A549 (cell line): ENCODE measurements around the gene HSCB. TPM values are rescaled to one million over a fixed set of nuclear protein-coding genes. Genes with fewer than 3 reads are reported as not detected.

ENCODE experiments used
- ATAC-seq, 2 experiments: fragments of 200-7000 bp in 1 of 2; fragments of >200 bp in 1 of 2; cut with Nextera tagmentation in 1 of 2; cut with Tn5 transposase in 1 of 2; 3 replicates each; pipeline versions ENCODE4 v1.8.0 to v1.9.1; 2018 to 2020; ENCODE audit warnings: mild to moderate bottlenecking in 1 of 2, moderate library complexity in 1 of 2
- CTCF ChIA-PET: fragments of 300-600 bp; sonication (Branson Sonifier 250); formaldehyde crosslinking; extraction: SDS; loops from one replicate; lab custom pipeline; 2021; ENCODE audit warnings: antibody characterized with exemption, inconsistent platforms; lab: Yijun Ruan, JAX
- POLR2A ChIA-PET: fragments of 350-600 bp; formaldehyde crosslinking; extraction: SDS; loops from one replicate; lab custom pipeline; 2021; ENCODE audit warnings: antibody characterized with exemption, inconsistent platforms; lab: Yijun Ruan, JAX
- DNase-seq, 2 experiments: peaks; one replicate each; pipeline versions ENCODE4 v3.0.0 to v3.0.0-alpha.2; 2011 to 2016; ENCODE audit warnings: low read depth in 1 of 2, low spot score in 1 of 2
- FAIRE-seq: peaks from 2 replicates; lab custom pipeline; 2011; peaks lifted over from hg19 to GRCh38; lab: Jason Lieb, UNC
- H3K27ac ChIP-seq, 2 experiments: fragments of >200 bp; sonication (Bioruptor Twin); formaldehyde crosslinking; 3 replicates each; pipeline ENCODE4 v1.5.1; 2016 to 2017
- H3K4me1 ChIP-seq: fragments of >200 bp; sonication (Bioruptor Twin); formaldehyde crosslinking; 3 replicates; pipeline ENCODE4 v1.6.1; 2016
- H3K4me2 ChIP-seq: fragments of >200 bp; sonication (Bioruptor Twin); formaldehyde crosslinking; 3 replicates; pipeline ENCODE4 v1.6.1; 2016
- H3K4me3 ChIP-seq: fragments of >200 bp; sonication (Bioruptor Twin); formaldehyde crosslinking; 3 replicates; pipeline ENCODE4 v1.5.1; 2016
- H3K9me3 ChIP-seq: fragments of >200 bp; sonication (Bioruptor Twin); formaldehyde crosslinking; 3 replicates; pipeline ENCODE4 v1.6.1; 2016
- FOSL2 ChIP-seq, 2 experiments: fragments of 450-650 bp in 1 of 2; fragments of >200 bp in 1 of 2; sonication (Bioruptor Twin) in 1 of 2; formaldehyde crosslinking; IDR thresholded peaks; 2 replicates each; pipeline versions ENCODE4 v1.5.0 to v1.6.1; 2016 to 2020; ENCODE audit warnings: mild to moderate bottlenecking in 1 of 2, moderate library complexity in 1 of 2
- FOXS1 ChIP-seq: fragments of 250-450 bp; sonication (Bioruptor Pico); IDR thresholded peaks from 2 replicates; pipeline ENCODE4 v1.5.0; 2020; ENCODE audit warnings: mild to moderate bottlenecking, moderate library complexity
- GATA3 ChIP-seq: IDR thresholded peaks from 2 replicates; pipeline ENCODE4 v1.6.1; 2012; ENCODE audit warnings: borderline replicate concordance
- HDAC2 ChIP-seq: fragments of 200-600 bp; sonication (generic); IDR thresholded peaks from 2 replicates; pipeline ENCODE4 v1.6.1; 2016
- HES2 ChIP-seq: fragments of >200 bp; sonication (Bioruptor Twin); formaldehyde crosslinking; IDR thresholded peaks from 2 replicates; pipeline ENCODE4 v1.6.1; 2016
- HOXB5 ChIP-seq: fragments of 250-450 bp; sonication (Bioruptor Pico); IDR thresholded peaks from 2 replicates; pipeline ENCODE4 v1.5.0; 2020; ENCODE audit warnings: mild to moderate bottlenecking, moderate library complexity
- JUN ChIP-seq, 2 experiments: fragments of >200 bp; sonication (Bioruptor Twin); formaldehyde crosslinking; IDR thresholded peaks; 2 replicates in 1 of 2; 3 replicates in 1 of 2; pipeline ENCODE4 v1.6.1; 2016 to 2017
- KDM1A ChIP-seq: fragments of 200-600 bp; sonication (generic); IDR thresholded peaks from 2 replicates; pipeline ENCODE4 v1.6.1; 2016; ENCODE audit warnings: low read depth, mild to moderate bottlenecking
- POLR2A ChIP-seq: IDR thresholded peaks from 2 replicates; pipeline ENCODE4 v1.6.1; 2012; ENCODE audit warnings: mild to moderate bottlenecking, low read length
- RAD21 ChIP-seq, 2 experiments: fragments of >200 bp in 1 of 2; sonication (Bioruptor Twin) in 1 of 2; formaldehyde crosslinking in 1 of 2; IDR thresholded peaks in 1 of 2; conservative IDR thresholded peaks in 1 of 2; 2 replicates in 1 of 2; 3 replicates in 1 of 2; pipeline ENCODE4 v1.6.1; 2012 to 2018; ENCODE audit warnings: inconsistent platforms in 1 of 2
- RARB ChIP-seq: fragments of 250-450 bp; sonication (Bioruptor Pico); IDR thresholded peaks from 2 replicates; pipeline ENCODE4 v1.8.0; 2021; ENCODE audit warnings: mild to moderate bottlenecking, moderate library complexity
- RNF2 ChIP-seq: fragments of 200-600 bp; sonication (generic); IDR thresholded peaks from 2 replicates; pipeline ENCODE4 v1.6.1; 2016; ENCODE audit warnings: low read depth, mild to moderate bottlenecking, antibody characterized with exemption, moderate library complexity, borderline replicate concordance
- SREBF2 ChIP-seq: fragments of 450-650 bp; IDR thresholded peaks from 2 replicates; pipeline ENCODE4 v1.6.1; 2014; ENCODE audit warnings: mild to moderate bottlenecking, moderate library complexity
- TFCP2L1 ChIP-seq: fragments of 250-450 bp; sonication (Bioruptor Pico); IDR thresholded peaks from 2 replicates; pipeline ENCODE4 v1.5.0; 2021; ENCODE audit warnings: mild to moderate bottlenecking
- TP53 ChIP-seq: fragments of 250-450 bp; sonication (Bioruptor Pico); IDR thresholded peaks from 2 replicates; pipeline ENCODE4 v1.5.0; 2021; ENCODE audit warnings: mild to moderate bottlenecking, moderate library complexity
- ZC3H11A ChIP-seq: fragments of 450-650 bp; IDR thresholded peaks from 2 replicates; pipeline ENCODE4 v1.6.1; 2014; ENCODE audit warnings: antibody characterized with exemption, mild to moderate bottlenecking
- ZFP36 ChIP-seq: fragments of 450-650 bp; IDR thresholded peaks from 2 replicates; pipeline ENCODE4 v1.6.1; 2014; ENCODE audit warnings: borderline replicate concordance; ENCODE audit not compliant: partially characterized antibody
- WGBS: methylation state at CpG from one replicate; pipeline ENCODE4 v1.1.6; 2017; ENCODE audit errors: missing lambda C conversion rate; 5-methylcytosine and 5-hydroxymethylcytosine counted together
- polyA plus RNA-seq, 4 experiments: library from polyadenylated mRNA; depleted of rRNA in 3 of 4; stranded (reverse); fragments of >200 nt; fragmentation: RNase III in 1 of 4; extraction: RNeasy Plus Mini Kit Qiagen cat#74134 plus additional on column Dnase treatment in 1 of 4; gene quantifications; 2 replicates in 3 of 4; 3 replicates in 1 of 4; pipeline ENCODE4 v1.2.3, GENCODE V29; 2011 to 2017
- TF ChIP-seq, protein P1 (sequence below): IDR thresholded peaks from 2 replicates; pipeline ENCODE4 v1.6.1; 2012; ENCODE audit warnings: low read depth, borderline replicate concordance
- TF ChIP-seq, protein P2 (sequence below): fragments of >200 bp; sonication (Bioruptor Twin); formaldehyde crosslinking; IDR thresholded peaks from 3 replicates; pipeline ENCODE4 v1.5.1; 2016

HSCB gene
- polyA plus RNA-seq, 2 of the 4 experiments (the other 2 are of a cell fraction), result 17.2 to 22.4 TPM

DNA sequence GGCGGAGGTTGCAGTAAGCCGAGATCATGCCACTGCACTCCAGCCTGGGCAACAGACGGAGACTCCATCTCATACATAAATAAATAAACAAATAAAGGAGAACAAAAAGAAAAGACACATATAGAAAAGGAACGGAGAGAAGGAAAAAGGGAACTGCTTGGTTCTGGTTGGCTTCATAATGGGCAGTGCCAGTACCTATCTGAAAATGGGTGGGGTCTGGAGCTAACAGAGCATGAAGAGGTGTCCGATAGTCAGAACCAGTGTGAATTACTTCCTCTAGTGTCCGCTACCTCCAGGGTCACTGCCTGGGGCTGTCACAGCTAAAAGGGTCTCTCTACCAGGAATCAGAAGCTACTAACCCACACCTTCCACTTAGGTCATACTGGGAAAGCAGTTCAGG, 35.0 kb upstream of the HSCB start (continued):
- no peak for TF ChIP-seq ZFP36

DNA sequence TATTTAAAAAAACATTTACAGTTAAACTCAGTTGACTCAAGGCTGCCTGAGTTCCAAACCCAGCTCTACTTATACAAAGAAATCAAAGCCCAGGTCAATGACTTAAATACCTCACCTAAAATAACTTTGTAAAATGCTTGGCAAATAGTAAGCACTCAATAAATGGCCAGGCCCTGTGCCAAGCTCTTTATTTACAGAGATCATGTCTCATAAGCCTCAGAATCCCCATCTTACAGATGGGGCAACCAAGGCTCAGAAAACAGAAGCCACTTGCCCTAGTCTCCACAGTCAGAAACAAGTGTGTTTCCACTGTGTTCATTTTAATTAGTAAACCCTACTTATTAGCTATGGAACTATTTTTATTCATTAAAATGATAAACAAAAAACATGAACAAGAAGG, 31.7 kb upstream of the HSCB start:
- 0 out of 2 replicates have a peak, but pooled peaks have one; percentile 42 for TF ChIP-seq HDAC2
- no peak for TF ChIP-seq JUN (IDR thresholded peaks at IDR 0.05)
- TF ChIP-seq, all 56 proteins: peak for 1
- no peak overlapping the region for H3K4me3 ChIP-seq
- DNase-seq (peak in 1 of 2 experiments; percentile 16), ATAC-seq (no peak), FAIRE-seq (no peak)
- no peaks in the 10 kb centered on the region for H3K9me3 ChIP-seq
- H3K4me2 ChIP-seq, result peak overlapping the region; percentile 81
- peak overlapping the region; percentile 82 to 87 for H3K27ac ChIP-seq
- H3K4me1 ChIP-seq, result peaks cover 39% of the 10 kb centered on the region
- CTCF ChIA-PET, result interaction anchor here (0.6 to 1.3 kb wide), 2 partner anchors 24 to 33 kb away, joined by 4 to 6 read pairs; partner anchors contain the start of genes CHEK2 and HSCB
- POLR2A ChIA-PET, result interaction anchor here (1.4 kb wide), 1 partner anchor 90 kb away, joined by 7 read pairs; the partner anchor contains the start of gene XBP1

GRCh38 chr22:28710576-28711191, 31.2 kb upstream of the HSCB start:
- ATAC-seq, result peak in 1 of 2 experiments; percentile 55; a peak in 2 of 6 replicates
- no peak for FAIRE-seq
- DNase-seq, result peak in 1 of 2 experiments; percentile 47
- peak overlapping the region; percentile 82 to 87 for H3K27ac ChIP-seq
- H3K9me3 ChIP-seq, result no peaks in the 10 kb centered on the region
- POLR2A ChIA-PET, result interaction anchor here (1.4 to 1.8 kb wide), 2 partner anchors 31 to 90 kb away, joined by 4 to 7 read pairs; partner anchors contain the start of genes TTC28 and XBP1
- H3K4me2 ChIP-seq, result peak overlapping the region; percentile 81
- H3K4me3 ChIP-seq, result no peak overlapping the region
- no peak for TF ChIP-seq TP53
- TF ChIP-seq FOSL2 (IDR thresholded peaks at IDR 0.05), result no peak
- TF ChIP-seq FOSL2 (CRISPR knock-in tag; IDR thresholded peaks at IDR 0.05), result no peak
- no peak for TF ChIP-seq RARB (CRISPR knock-in tag)
- TF ChIP-seq GATA3, result no peak
- no peak for TF ChIP-seq RNF2
- TF ChIP-seq SREBF2, result no peak
- TF ChIP-seq POLR2A, result no peak
- TF ChIP-seq TFCP2L1, result no peak
- no peak for TF ChIP-seq ZC3H11A
- TF ChIP-seq KDM1A, result no peak
- TF ChIP-seq, protein P1, sequence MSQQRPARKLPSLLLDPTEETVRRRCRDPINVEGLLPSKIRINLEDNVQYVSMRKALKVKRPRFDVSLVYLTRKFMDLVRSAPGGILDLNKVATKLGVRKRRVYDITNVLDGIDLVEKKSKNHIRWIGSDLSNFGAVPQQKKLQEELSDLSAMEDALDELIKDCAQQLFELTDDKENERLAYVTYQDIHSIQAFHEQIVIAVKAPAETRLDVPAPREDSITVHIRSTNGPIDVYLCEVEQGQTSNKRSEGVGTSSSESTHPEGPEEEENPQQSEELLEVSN, result no peak
- TF ChIP-seq ZFP36, result no peak
- no peak for TF ChIP-seq HOXB5 (CRISPR knock-in tag)
- TF ChIP-seq, all 56 proteins: peak for 0
- CTCF ChIA-PET, result interaction anchor here (1.3 kb wide), 1 partner anchor 32 kb away, joined by 6 read pairs; the partner anchor contains the start of genes CHEK2 and HSCB
- H3K4me1 ChIP-seq, result peaks cover 39% of the 10 kb centered on the region
- 13% methylated on average over 3 of the region's 3 CpGs for WGBS

DNA sequence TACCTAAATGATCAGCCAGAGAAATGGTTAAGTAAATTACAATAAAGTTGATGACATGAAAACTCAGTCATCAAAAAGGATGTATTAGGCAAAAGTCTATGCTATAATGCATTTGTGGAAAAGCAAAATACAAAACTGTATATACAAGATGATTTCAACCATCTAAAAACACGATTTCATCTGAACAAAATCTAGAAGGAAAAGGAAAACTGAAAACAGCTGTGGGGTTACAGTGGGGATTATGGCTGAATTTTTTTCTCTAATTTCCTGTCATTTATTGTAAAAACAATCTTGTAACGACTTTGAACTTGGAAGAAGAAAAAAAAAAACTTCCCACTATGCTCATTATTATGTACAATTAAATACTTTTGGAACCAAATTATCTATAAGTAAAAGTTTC, 30.5 kb upstream of the HSCB start:
- ATAC-seq (no peak), FAIRE-seq (no peak), DNase-seq (no peak)
- ChIA-PET POLR2A (interaction anchor here (1.8 kb wide), 1 partner anchor 31 kb away, joined by 4 read pairs; the partner anchor contains the start of gene TTC28), CTCF (interaction anchor here (1.5 kb wide), 1 partner anchor 30 kb away, joined by 4 read pairs; no protein-coding TSS in a partner anchor)
- Histone ChIP-seq H3K27ac (peak overlapping the region; percentile 82 to 87), H3K9me3 (no peaks in the 10 kb centered on the region), H3K4me1 (peaks cover 39% of the 10 kb centered on the region), H3K4me2 (peak overlapping the region; percentile 81), H3K4me3 (peak overlapping the region; percentile 23; the same call in 1 of the 3 replicates)
- no peak for TF ChIP-seq FOXS1 (CRISPR knock-in tag)
- TF ChIP-seq HES2, result no peak
- no peak for TF ChIP-seq RAD21 (conservative IDR thresholded peaks at IDR 0.05 in 1 of 2, IDR thresholded peaks at IDR 0.05 in 1 of 2)
- TF ChIP-seq FOSL2 (IDR thresholded peaks at IDR 0.05), result no peak
- no peak for TF ChIP-seq FOSL2 (CRISPR knock-in tag; IDR thresholded peaks at IDR 0.05)
- TF ChIP-seq, protein P2, sequence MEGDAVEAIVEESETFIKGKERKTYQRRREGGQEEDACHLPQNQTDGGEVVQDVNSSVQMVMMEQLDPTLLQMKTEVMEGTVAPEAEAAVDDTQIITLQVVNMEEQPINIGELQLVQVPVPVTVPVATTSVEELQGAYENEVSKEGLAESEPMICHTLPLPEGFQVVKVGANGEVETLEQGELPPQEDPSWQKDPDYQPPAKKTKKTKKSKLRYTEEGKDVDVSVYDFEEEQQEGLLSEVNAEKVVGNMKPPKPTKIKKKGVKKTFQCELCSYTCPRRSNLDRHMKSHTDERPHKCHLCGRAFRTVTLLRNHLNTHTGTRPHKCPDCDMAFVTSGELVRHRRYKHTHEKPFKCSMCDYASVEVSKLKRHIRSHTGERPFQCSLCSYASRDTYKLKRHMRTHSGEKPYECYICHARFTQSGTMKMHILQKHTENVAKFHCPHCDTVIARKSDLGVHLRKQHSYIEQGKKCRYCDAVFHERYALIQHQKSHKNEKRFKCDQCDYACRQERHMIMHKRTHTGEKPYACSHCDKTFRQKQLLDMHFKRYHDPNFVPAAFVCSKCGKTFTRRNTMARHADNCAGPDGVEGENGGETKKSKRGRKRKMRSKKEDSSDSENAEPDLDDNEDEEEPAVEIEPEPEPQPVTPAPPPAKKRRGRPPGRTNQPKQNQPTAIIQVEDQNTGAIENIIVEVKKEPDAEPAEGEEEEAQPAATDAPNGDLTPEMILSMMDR, result no peak
- 61% methylated on average over 2 of the region's 2 CpGs for WGBS
